OCI-LY3 (cell line): ENCODE results near the gene DYNLT1.

Experiments
- H2AFZ ChIP-seq: fragments of 200-600, 300-600 bp; shearing (Covaris generic); 2 replicates; pipeline ENCODE4 v1.6.0; 2014; ENCODE audit warnings: antibody characterized with exemption, low read depth, low read length
- H3K27ac ChIP-seq: fragments of 200-600, 300-600 bp; sonication (generic); 2 replicates; pipeline ENCODE4 v1.5.1; 2014; ENCODE audit warnings: mild to moderate bottlenecking, low read length, moderate library complexity, mixed read lengths
- H3K27me3 ChIP-seq: fragments of 200-600, 300-600 bp; sonication (generic); 2 replicates; pipeline ENCODE4 v1.6.1; 2014; ENCODE audit warnings: low read depth, low read length, mixed read lengths
- H3K36me3 ChIP-seq: fragments of 200-600, 300-600 bp; sonication (generic); replicated peaks from 2 replicates; pipeline ENCODE3; 2014; ENCODE audit warnings: low read depth, low read length, mixed read lengths
- H3K4me1 ChIP-seq: fragments of 300-600, 200-600 bp; sonication (generic); 2 replicates; pipeline ENCODE4 v1.6.1; 2014; ENCODE audit warnings: low read length, mixed read lengths
- H3K4me2 ChIP-seq: fragments of 200-600, 300-600 bp; sonication (generic); 2 replicates; pipeline ENCODE4 v1.6.1; 2014; ENCODE audit warnings: low read length, mixed read lengths
- H3K4me3 ChIP-seq: fragments of 300-600, 200-600 bp; sonication (generic); 2 replicates; pipeline ENCODE4 v1.5.1; 2014; ENCODE audit warnings: antibody characterized with exemption, mild to moderate bottlenecking, low read length, moderate library complexity
- H3K79me2 ChIP-seq: fragments of 300-600, 200-600 bp; shearing (Covaris generic); 2 replicates; pipeline ENCODE4 v1.6.1; 2014; ENCODE audit warnings: mild to moderate bottlenecking, low read length, mixed read lengths
- H3K9ac ChIP-seq: fragments of 300-600, 200-600 bp; shearing (Covaris generic); 2 replicates; pipeline ENCODE4 v1.6.0; 2014; ENCODE audit warnings: mild to moderate bottlenecking, low read length, moderate library complexity
- H3K9me3 ChIP-seq: fragments of 200-600, 300-600 bp; shearing (Covaris generic); 2 replicates; pipeline ENCODE4 v1.6.1; 2014; ENCODE audit warnings: low read length, mixed read lengths; ENCODE audit not compliant: insufficient read depth
- H4K20me1 ChIP-seq: fragments of 200-600, 300-600 bp; sonication (generic); 2 replicates; pipeline ENCODE4 v1.6.1; 2016; ENCODE audit warnings: low read length, mixed read lengths; ENCODE audit not compliant: insufficient read depth
- CTCF ChIP-seq: fragments of 200-600, 300-600 bp; sonication (generic); IDR thresholded peaks from 2 replicates; pipeline ENCODE4 v1.5.1; 2014; ENCODE audit warnings: antibody characterized with exemption, low read length, low read depth
- EZH2phosphoT487 ChIP-seq: fragments of 200-600 bp; shearing (Covaris generic); IDR thresholded peaks from 2 replicates; pipeline ENCODE4 v1.6.1; 2018; ENCODE audit warnings: antibody characterized with exemption, mixed run types, low read depth

Gene DYNLT1

GRCh38 chr6:158597565-158597964 is 47.0 kb downstream of the DYNLT1 start:
- Histone ChIP-seq H3K27me3 (no peaks in the 10 kb centered on the region), H3K9ac (no peak overlapping the region)

GRCh38 chr6:158596861-158597260 is 47.7 kb downstream of the DYNLT1 start:
- Histone ChIP-seq H3K4me3 (no peak overlapping the region), H3K79me2 (no peaks in the 10 kb centered on the region), H3K9me3 (no peaks in the 10 kb centered on the region), H4K20me1 (no peaks in the 10 kb centered on the region), H3K4me1 (peaks cover 4% of the 10 kb centered on the region), H2AFZ (no peak overlapping the region), H3K4me2 (no peak overlapping the region), H3K36me3 (peaks cover 7% of the 10 kb centered on the region), H3K27me3 (no peaks in the 10 kb centered on the region), H3K27ac (no peak overlapping the region), H3K9ac (no peak overlapping the region)
- TF ChIP-seq CTCF (no peak), EZH2phosphoT487 (no peak)

More at GRCh38 chr6:158597565-158597964, 47.0 kb downstream of the DYNLT1 start:
- H3K4me3 ChIP-seq = no peak overlapping the region
- H3K36me3 ChIP-seq = peaks cover 6% of the 10 kb centered on the region
- H3K4me2 ChIP-seq = no peak overlapping the region
- no peaks in the 10 kb centered on the region for H3K79me2 ChIP-seq
- H4K20me1 ChIP-seq = no peaks in the 10 kb centered on the region
- peaks cover 4% of the 10 kb centered on the region for H3K4me1 ChIP-seq
- no peak overlapping the region for H3K27ac ChIP-seq
- H2AFZ ChIP-seq = no peak overlapping the region
- no peaks in the 10 kb centered on the region for H3K9me3 ChIP-seq
- no peak for TF ChIP-seq CTCF
- no peak for TF ChIP-seq EZH2phosphoT487

DNA sequence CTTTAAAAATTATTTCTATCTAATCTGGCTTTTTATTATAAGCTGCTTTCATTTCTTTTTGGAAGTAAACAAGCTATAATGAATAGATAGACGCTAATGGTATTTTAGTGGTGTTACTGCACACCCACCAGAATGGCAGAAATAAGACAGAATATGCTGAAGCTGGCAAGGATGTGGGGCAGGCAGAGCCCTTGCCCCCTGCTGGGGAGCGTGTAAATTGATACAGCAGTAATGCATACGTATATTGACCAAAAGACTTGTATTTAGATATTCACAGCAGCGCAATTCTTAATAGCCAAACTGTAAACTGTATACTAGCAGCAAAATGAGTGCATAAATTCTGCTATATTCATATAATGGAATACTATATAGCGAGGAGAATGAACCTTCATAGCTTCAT is 49.3 kb downstream of the DYNLT1 start:
- H3K79me2 ChIP-seq = no peaks in the 10 kb centered on the region
- no peak overlapping the region for H2AFZ ChIP-seq
- no peaks in the 10 kb centered on the region for H3K27me3 ChIP-seq
- H3K36me3 ChIP-seq = peaks cover 13% of the 10 kb centered on the region
- H3K9me3 ChIP-seq = no peaks in the 10 kb centered on the region
- TF ChIP-seq EZH2phosphoT487 (no peak), CTCF (0 out of 2 replicates have a peak, but pooled peaks have one; percentile 20)
- H4K20me1 ChIP-seq = no peaks in the 10 kb centered on the region; the same call in 1 of the 2 replicates
- peaks cover 9% of the 10 kb centered on the region for H3K4me1 ChIP-seq
- H3K4me2 ChIP-seq = no peak overlapping the region
- H3K9ac ChIP-seq = no peak overlapping the region
- H3K4me3 ChIP-seq = no peak overlapping the region
- H3K27ac ChIP-seq = no peak overlapping the region

DNA sequence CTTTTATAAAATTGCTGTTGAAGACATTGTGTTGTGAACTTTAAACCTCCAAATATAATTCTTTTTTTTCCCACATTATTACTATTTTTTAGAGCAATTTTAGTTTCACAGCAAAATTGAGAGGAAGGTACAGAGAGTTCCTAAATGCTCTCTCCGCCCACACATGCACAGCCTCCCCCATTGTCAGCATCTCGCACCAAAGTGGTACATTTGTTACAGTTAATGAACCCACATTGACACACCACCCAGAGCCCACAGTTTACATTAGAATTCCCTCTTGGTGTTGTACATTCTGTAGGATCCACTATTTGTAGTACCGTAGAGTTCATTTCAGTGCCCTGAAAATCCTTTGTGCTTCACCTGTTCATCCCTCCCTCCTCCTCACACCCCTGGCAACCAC is 50.9 kb downstream of the DYNLT1 start:
- Histone ChIP-seq H3K79me2 (no peaks in the 10 kb centered on the region), H3K27me3 (no peaks in the 10 kb centered on the region), H4K20me1 (no peaks in the 10 kb centered on the region; the same call in 1 of the 2 replicates), H3K4me2 (no peak overlapping the region), H3K9me3 (no peaks in the 10 kb centered on the region), H3K9ac (no peak overlapping the region), H3K27ac (no peak overlapping the region), H3K4me3 (no peak overlapping the region), H2AFZ (no peak overlapping the region), H3K36me3 (peaks cover 23% of the 10 kb centered on the region), H3K4me1 (peaks cover 9% of the 10 kb centered on the region)
- TF ChIP-seq CTCF (no peak), EZH2phosphoT487 (no peak)
